ENCODE data around the gene GPD1L. TPM values are rescaled to one million over a fixed set of nuclear protein-coding genes. Genes with fewer than 3 reads are reported as not detected.

The GPD1L gene
- total RNA-seq, 1 experiment from 2014 or later, result 2.8 TPM

DNA sequence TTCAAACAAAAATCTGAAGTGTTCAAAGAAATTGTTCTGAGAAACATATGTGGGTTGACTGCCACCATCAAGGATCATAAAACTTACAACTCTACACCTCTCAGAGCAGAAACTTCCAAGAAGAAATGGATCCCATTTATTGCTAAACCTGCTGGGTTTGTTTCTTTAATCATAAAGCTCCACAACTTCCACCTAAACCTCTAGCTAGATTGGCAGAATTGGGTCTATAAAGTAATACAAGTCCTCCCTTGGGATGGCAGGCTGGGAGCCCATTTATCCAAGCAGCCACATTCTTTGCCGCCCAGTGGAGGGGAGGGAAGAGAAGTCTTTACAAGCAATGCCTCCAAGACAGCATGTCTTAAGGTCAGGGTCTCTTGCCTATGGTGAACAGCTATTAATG lies 91.6 kb downstream of the GPD1L start:
- no peak for DNase-seq

DNA sequence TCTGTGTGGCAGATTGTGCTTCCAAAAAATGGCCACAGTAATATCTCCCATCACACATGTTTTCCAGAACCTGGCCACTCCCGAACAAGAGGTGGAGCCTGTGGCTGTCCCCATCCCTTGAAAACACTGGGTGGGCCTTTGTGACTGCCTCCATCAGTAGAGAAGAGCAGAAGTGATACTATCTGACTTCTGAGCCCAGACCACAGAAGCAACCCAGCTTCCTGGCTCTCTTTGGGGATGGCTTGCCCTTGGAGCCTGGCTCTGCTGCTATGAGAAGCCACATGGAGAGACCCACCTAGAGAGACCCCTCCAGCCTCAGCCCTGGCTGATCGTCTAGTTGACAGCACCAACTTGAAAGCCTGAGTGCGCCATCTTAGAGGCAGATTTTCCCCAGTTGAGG lies 92.3 kb downstream of the GPD1L start:
- Histone ChIP-seq H3K4me3 (ENCODE audit: insufficient read depth, low read depth, low read length) (no peak overlapping the region), H3K27me3 (ENCODE audit: control insufficient read depth, insufficient read depth, low read length) (no peaks in the 10 kb centered on the region), H3K36me3 (replicated peaks; ENCODE audit: control insufficient read depth, insufficient read depth, low read length) (no peaks in the 10 kb centered on the region)
- DNase-seq, result no peak

More for the DNA sequence above, 91.6 kb downstream of the GPD1L start:
- Histone ChIP-seq H3K27me3 (ENCODE audit: control insufficient read depth, insufficient read depth, low read length) (no peaks in the 10 kb centered on the region), H3K4me3 (ENCODE audit: insufficient read depth, low read depth, low read length) (no peak overlapping the region), H3K36me3 (replicated peaks; ENCODE audit: control insufficient read depth, insufficient read depth, low read length) (no peaks in the 10 kb centered on the region)

DNA sequence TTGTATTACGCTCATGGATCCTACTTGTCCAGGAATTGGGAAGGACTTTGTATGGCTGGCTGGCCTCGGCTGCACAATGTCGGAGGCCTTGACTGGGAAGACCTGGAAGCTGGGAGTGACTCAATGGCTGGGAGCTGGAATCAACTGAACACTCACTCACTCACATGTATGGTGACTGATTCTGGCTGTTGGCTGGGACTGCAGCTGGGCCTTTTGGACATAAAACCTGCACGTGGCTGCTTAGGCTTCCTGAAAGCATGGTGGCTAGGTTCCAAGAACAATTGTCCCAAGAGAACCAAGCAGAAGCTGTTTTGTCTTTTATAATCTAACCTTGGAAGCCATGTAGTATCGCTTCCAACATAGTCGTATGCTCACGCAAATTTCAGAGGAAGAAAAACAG lies 94.1 kb downstream of the GPD1L start:
- DNase-seq, result no peak
- no peak overlapping the region for H3K4me3 ChIP-seq (ENCODE audit: insufficient read depth, low read depth, low read length)
- H3K36me3 ChIP-seq (replicated peaks; ENCODE audit: control insufficient read depth, insufficient read depth, low read length), result no peaks in the 10 kb centered on the region
- H3K27me3 ChIP-seq (ENCODE audit: control insufficient read depth, insufficient read depth, low read length), result no peaks in the 10 kb centered on the region

DNA sequence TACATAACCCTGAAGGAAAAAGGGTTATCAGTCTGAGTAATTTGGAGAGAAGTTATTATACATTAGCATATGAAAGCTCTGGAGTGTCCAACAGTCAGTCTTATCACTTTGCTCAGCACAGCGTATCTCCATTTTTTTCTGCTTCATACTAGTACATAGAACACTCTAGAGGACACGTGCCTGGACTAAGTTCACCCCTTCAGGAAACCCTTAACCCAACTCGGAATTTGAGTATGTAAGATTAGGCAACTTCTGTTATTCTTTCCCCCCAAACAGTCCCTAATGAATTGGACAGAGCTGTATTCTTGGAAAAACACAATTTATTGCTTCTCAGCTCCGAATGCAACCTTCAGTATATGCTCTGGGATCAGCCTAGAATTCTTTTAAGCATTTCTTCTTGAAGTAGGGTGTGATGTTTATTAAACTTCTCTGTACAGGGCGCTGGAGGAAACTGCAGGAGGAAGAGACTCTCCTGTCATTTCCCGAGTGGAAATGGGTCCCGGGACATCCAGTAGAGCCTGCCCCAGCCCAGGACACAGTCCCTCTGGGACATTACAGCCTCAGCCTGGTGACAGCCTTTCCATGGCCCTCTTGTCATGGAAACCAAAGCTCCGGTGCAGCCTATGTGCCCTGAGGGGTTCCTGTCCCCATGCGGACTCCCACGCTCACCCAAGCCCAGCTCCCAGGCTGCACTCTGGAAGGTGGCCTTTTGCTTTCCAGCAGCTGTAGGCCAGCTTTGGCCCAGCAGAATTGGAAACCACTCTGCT lies 94.8 kb downstream of the GPD1L start:
- Histone ChIP-seq H3K27me3 (ENCODE audit: control insufficient read depth, insufficient read depth, low read length) (no peaks in the 10 kb centered on the region), H3K36me3 (replicated peaks; ENCODE audit: control insufficient read depth, insufficient read depth, low read length) (no peaks in the 10 kb centered on the region), H3K4me3 (ENCODE audit: insufficient read depth, low read depth, low read length) (no peak overlapping the region)
- no peak for DNase-seq

DNA sequence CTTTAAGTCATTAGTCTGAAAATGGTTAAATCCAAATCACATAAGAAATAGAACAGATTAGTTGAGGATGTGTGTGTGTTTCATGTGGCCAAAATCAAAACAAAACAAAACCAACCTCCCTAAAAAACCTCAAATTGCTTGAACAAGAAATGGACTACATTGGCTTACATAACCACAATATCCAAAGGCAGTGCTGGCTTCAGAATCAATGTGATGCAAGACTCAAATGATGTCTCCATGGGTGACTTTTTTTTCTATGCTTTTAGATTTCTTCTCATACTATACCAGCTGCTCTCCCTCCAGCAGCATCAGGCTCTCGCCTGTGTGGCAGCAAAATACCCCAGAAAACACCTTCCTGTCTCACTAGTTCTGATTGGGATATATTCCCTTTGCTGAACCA lies 96.1 kb downstream of the GPD1L start:
- DNase-seq, result no peak
- Histone ChIP-seq H3K27me3 (ENCODE audit: control insufficient read depth, insufficient read depth, low read length) (no peaks in the 10 kb centered on the region), H3K36me3 (replicated peaks; ENCODE audit: control insufficient read depth, insufficient read depth, low read length) (no peaks in the 10 kb centered on the region), H3K4me3 (ENCODE audit: insufficient read depth, low read depth, low read length) (no peak overlapping the region)

DNA sequence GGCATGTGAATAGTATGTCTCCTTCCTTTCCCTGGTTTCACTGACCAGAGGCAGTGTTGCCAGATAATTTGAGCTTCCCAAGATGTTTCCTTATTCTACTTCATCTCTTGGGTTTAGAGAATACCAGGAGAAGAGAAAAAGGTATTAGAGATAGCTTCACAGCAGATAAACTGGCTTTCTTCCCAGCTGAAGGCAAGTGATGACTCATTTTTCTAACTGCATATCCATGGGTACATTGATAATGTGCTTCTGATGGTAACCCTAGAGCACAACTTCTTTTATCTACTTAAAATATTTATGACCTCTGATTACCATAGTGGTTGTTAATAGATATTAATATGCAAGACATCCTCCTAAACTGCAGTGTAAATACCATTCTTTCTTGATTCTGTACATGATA lies 97.4 kb downstream of the GPD1L start:
- no peak for DNase-seq
- no peaks in the 10 kb centered on the region for H3K27me3 ChIP-seq (ENCODE audit: control insufficient read depth, insufficient read depth, low read length)
- no peak overlapping the region for H3K4me3 ChIP-seq (ENCODE audit: insufficient read depth, low read depth, low read length)

DNA sequence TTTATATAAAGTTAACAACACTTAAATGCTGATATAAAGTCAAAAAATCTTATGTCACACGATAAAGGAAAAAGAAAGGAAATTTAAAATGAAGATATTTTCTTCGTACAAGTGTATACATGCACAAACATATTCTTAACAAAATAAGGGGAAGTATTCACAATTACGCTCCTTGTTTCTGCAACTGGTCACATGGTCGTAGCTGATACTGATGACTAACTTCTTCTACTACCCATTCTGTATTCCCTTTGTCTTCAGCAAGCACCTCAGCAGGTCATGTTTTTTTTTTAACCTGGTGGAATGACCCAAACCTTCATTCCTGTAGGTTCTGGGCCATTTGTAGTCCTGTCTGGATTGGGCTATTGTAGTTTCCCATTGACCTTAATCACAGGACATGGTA lies 102.0 kb downstream of the GPD1L start:
- Histone ChIP-seq H3K4me3 (ENCODE audit: insufficient read depth, low read depth, low read length) (no peak overlapping the region), H3K27me3 (ENCODE audit: control insufficient read depth, insufficient read depth, low read length) (no peaks in the 10 kb centered on the region), H3K36me3 (replicated peaks; ENCODE audit: control insufficient read depth, insufficient read depth, low read length) (no peaks in the 10 kb centered on the region)
- no peak for DNase-seq

More for the DNA sequence above, 97.4 kb downstream of the GPD1L start:
- no peaks in the 10 kb centered on the region for H3K36me3 ChIP-seq (replicated peaks; ENCODE audit: control insufficient read depth, insufficient read depth, low read length)

DNA sequence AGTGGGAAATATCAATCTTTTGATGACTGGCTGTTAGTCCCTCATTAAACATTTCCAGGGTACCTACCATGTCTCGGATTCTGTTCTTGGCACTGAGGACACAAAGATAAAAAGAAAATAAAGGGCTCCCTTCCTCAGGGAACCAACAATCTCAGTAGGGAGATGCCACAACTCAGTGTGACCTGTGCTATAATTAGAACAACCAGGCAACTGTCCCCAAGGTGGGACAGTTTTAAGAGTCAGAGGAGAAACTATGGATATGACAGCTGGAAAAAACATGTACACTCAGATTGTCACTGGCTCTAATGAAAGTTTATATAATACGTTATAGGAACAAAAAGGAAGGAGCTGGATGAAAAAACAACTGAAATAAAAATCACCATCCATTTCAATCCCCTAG lies 108.8 kb downstream of the GPD1L start:
- DNase-seq, result no peak
- no peaks in the 10 kb centered on the region for H3K36me3 ChIP-seq (replicated peaks; ENCODE audit: control insufficient read depth, insufficient read depth, low read length)
- H3K27me3 ChIP-seq (ENCODE audit: control insufficient read depth, insufficient read depth, low read length), result no peaks in the 10 kb centered on the region
- no peak overlapping the region for H3K4me3 ChIP-seq (ENCODE audit: insufficient read depth, low read depth, low read length)

DNA sequence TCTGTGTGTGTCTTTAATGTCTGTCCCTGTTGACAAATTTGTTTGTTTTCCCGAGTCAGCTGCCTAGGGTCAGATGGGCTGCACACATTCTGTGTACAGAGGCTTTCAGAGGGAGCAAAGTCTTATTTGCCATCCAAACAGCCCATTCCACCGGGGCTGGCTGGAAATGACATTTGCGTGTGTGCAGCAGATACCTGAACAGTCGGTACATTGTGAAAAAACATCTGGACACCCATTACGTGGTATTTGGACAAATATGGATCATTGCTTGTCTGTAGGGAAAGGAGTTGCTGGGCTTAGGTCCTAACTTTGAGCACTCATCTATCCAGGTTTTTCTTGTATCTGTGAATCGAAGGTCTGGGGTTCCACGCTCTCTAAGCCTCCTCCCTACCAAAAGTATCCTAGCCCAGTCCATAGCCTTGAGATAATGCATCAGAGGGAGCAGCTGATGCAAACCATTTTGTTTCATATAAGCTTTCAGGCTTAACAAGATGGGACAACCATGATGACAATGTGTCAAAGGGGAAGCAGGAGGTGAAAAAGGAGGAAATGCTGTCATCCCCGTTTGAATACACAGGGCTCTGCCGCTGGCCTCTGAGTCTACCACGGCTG lies 109.9 kb downstream of the GPD1L start:
- Histone ChIP-seq H3K36me3 (replicated peaks; ENCODE audit: control insufficient read depth, insufficient read depth, low read length) (no peaks in the 10 kb centered on the region), H3K27me3 (ENCODE audit: control insufficient read depth, insufficient read depth, low read length) (no peaks in the 10 kb centered on the region), H3K4me3 (ENCODE audit: insufficient read depth, low read depth, low read length) (no peak overlapping the region)
- DNase-seq, result no peak

DNA sequence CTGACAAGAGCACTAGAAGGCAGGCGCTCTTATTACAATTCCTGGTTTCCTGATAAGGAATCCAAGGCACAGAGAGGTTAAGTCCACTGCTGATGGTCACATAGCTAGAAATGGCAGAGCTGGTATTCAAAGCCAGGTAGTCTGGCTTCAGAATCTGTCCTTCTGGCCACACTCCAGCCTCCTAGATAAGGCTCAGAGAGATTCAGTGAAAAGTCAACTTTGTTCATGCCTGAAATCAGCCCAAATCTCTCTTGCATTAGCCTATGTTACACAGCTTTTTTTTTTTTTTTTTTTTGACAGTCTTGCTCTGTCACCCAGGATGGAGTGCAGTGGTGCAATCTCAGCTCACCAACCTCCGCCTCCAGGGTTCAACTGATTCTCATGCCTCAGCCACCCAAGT lies 110.9 kb downstream of the GPD1L start:
- no peak overlapping the region for H3K4me3 ChIP-seq (ENCODE audit: insufficient read depth, low read depth, low read length)
- H3K27me3 ChIP-seq (ENCODE audit: control insufficient read depth, insufficient read depth, low read length), result no peaks in the 10 kb centered on the region
- H3K36me3 ChIP-seq (replicated peaks; ENCODE audit: control insufficient read depth, insufficient read depth, low read length), result no peaks in the 10 kb centered on the region
- no peak for DNase-seq

Other genes starting within 250 kb of the GPD1L start
- gene OSBPL10, start 125.4 kb upstream of the GPD1L start, total RNA-seq (2014; rRNA removed; shearing (Covaris generic)), result 24.1 and 29.9 TPM in 2 replicates
- 0.85 and 1.5 TPM in 2 replicates for gene ZNF860, start 124.9 kb upstream of the GPD1L start, total RNA-seq (2014; rRNA removed; shearing (Covaris generic))
- gene CMTM8, start 132.1 kb downstream of the GPD1L start, total RNA-seq (2014; rRNA removed; shearing (Covaris generic)), result 1.7 and 4.2 TPM in 2 replicates

Measured in H7 (cell line).